Measurements from ENCODE around the gene CUL9.

The CUL9 gene

GRCh38 chr6:43173591-43174262 lies 8.3 kb upstream of the CUL9 start:
- no peak for DNase-seq

- DNase-seq, result peak; percentile 95
Observed at GRCh38 chr6:43174263-43175112, 7.5 kb upstream of the CUL9 start.

GRCh38 chr6:43175676-43176422 lies 6.1 kb upstream of the CUL9 start:
- DNase-seq, result no peak

- no peak for DNase-seq
Observed at GRCh38 chr6:43176423-43176786, 5.6 kb upstream of the CUL9 start.

- no peak for DNase-seq
Observed at GRCh38 chr6:43178150-43178549, 3.8 kb upstream of the CUL9 start.

GRCh38 chr6:43178951-43179830 lies 2.8 kb upstream of the CUL9 start:
- no peak for DNase-seq

GRCh38 chr6:43180058-43180457 lies 1.9 kb upstream of the CUL9 start:
- DNase-seq, result no peak

- no peak for DNase-seq
Observed at GRCh38 chr6:43180985-43181384, 1.0 kb upstream of the CUL9 start.

- DNase-seq, result no peak
Observed at GRCh38 chr6:43181621-43181941, 415 bp upstream of the CUL9 start.

- DNase-seq, result no peak
Observed at GRCh38 chr6:43183441-43183840, 1.4 kb downstream of the CUL9 start.

GRCh38 chr6:43184268-43184985 lies 2.4 kb downstream of the CUL9 start:
- DNase-seq, result no peak

GRCh38 chr6:43185391-43185985 lies 3.5 kb downstream of the CUL9 start:
- no peak for DNase-seq

- no peak for DNase-seq
Observed at GRCh38 chr6:43186019-43186418, 4.0 kb downstream of the CUL9 start.

GRCh38 chr6:43186706-43187105 lies 4.7 kb downstream of the CUL9 start:
- no peak for DNase-seq

- no peak for DNase-seq
Observed at GRCh38 chr6:43187821-43188220, 5.8 kb downstream of the CUL9 start.

- no peak for DNase-seq
Observed at GRCh38 chr6:43188426-43188825, 6.4 kb downstream of the CUL9 start.

GRCh38 chr6:43189776-43190304 lies 7.8 kb downstream of the CUL9 start:
- no peak for DNase-seq

- no peak for DNase-seq
Observed at GRCh38 chr6:43192911-43193310, 10.9 kb downstream of the CUL9 start.

- DNase-seq, result no peak
Observed at GRCh38 chr6:43193929-43194328, 11.9 kb downstream of the CUL9 start.

GRCh38 chr6:43196337-43196736 lies 14.3 kb downstream of the CUL9 start:
- no peak for DNase-seq

GRCh38 chr6:43199912-43200311 lies 17.9 kb downstream of the CUL9 start:
- no peak for DNase-seq

- DNase-seq, result no peak
Observed at GRCh38 chr6:43200541-43200940, 18.5 kb downstream of the CUL9 start.

Measured in SHP77 treated with DMSO at 0.1 percent for 48 hours (cell line).